ENCODE measurements around the gene PARVB. TPM values are rescaled to one million over a fixed set of nuclear protein-coding genes. Genes with fewer than 3 reads are reported as not detected.

Gene PARVB
- total RNA-seq, 1 experiment from 2014 or later, result 85.3 TPM

GRCh38 chr22:44071781-44072326, 47.8 kb downstream of the PARVB start:
- intact Hi-C loops (cut with micrococcal nuclease), result no loop called here
- no peaks in the 10 kb centered on the region for H3K9me2 ChIP-seq (replicated peaks; ENCODE audit: low read length)
- DNase-seq, result no peak
- H3K4me3 ChIP-seq (ENCODE audit: low read length), result no peak overlapping the region
- H3K4me1 ChIP-seq (ENCODE audit: insufficient read depth, low read length), result no peaks in the 10 kb centered on the region
- no peak overlapping the region for H3K9ac ChIP-seq (ENCODE audit: low read length)
- H3K79me2 ChIP-seq (ENCODE audit: low read length), result no peaks in the 10 kb centered on the region
- H3K36me3 ChIP-seq (ENCODE audit: low read depth, low read length), result no peaks in the 10 kb centered on the region
- no peak overlapping the region for H3K27ac ChIP-seq (ENCODE audit: low read length)
- CTCF ChIA-PET, result no interaction called here
- no TSS peak for BruUV-seq (replicated peaks)
- no peak overlapping the region for H2AFZ ChIP-seq (ENCODE audit: low read length)
- H3K27me3 ChIP-seq (ENCODE audit: low read length), result no peaks in the 10 kb centered on the region
- no peaks in the 10 kb centered on the region for H4K20me1 ChIP-seq (ENCODE audit: low read length)
- H3K9me3 ChIP-seq (ENCODE audit: low read length), result no peaks in the 10 kb centered on the region
- ATAC-seq, result no peak
- no peak overlapping the region for H3K4me2 ChIP-seq (ENCODE audit: low read length)
- TF ChIP-seq EZH2phosphoT487 (IDR thresholded peaks at IDR 0.05; ENCODE audit: borderline replicate concordance, low read length) (no peak), CTCF (conservative IDR thresholded peaks at IDR 0.05; ENCODE audit: low read depth, low read length) (no peak), EZH2 (IDR thresholded peaks at IDR 0.05; ENCODE audit: low read length, unreplicated experiment) (no peak)
- H3F3A ChIP-seq (ENCODE audit: low read length, unreplicated experiment), result no peaks in the 10 kb centered on the region
- POLR2A ChIA-PET (ENCODE audit: unreplicated experiment), result no interaction called here

- DNase-seq (no peak), ATAC-seq (no peak)
- H3K27ac ChIP-seq (ENCODE audit: low read length), result no peak overlapping the region
- no peak overlapping the region for H3K4me2 ChIP-seq (ENCODE audit: low read length)
- no peak for TF ChIP-seq EZH2phosphoT487 (IDR thresholded peaks at IDR 0.05; ENCODE audit: borderline replicate concordance, low read length)
- H3K79me2 ChIP-seq (ENCODE audit: low read length), result no peaks in the 10 kb centered on the region
- H4K20me1 ChIP-seq (ENCODE audit: low read length), result no peaks in the 10 kb centered on the region
- CTCF ChIA-PET, result no interaction called here
- BruUV-seq (replicated peaks), result no TSS peak
- no peaks in the 10 kb centered on the region for H3K27me3 ChIP-seq (ENCODE audit: low read length)
- no peaks in the 10 kb centered on the region for H3K36me3 ChIP-seq (ENCODE audit: low read depth, low read length)
- H3K4me3 ChIP-seq (ENCODE audit: low read length), result no peak overlapping the region
- H3K9me3 ChIP-seq (ENCODE audit: low read length), result no peaks in the 10 kb centered on the region
- POLR2A ChIA-PET (ENCODE audit: unreplicated experiment), result no interaction called here
- H3K9ac ChIP-seq (ENCODE audit: low read length), result no peak overlapping the region
- H3K9me2 ChIP-seq (replicated peaks; ENCODE audit: low read length), result no peaks in the 10 kb centered on the region
- H2AFZ ChIP-seq (ENCODE audit: low read length), result no peak overlapping the region
- no peaks in the 10 kb centered on the region for H3K4me1 ChIP-seq (ENCODE audit: insufficient read depth, low read length)
- intact Hi-C loops (cut with micrococcal nuclease), result no loop called here
- no peaks in the 10 kb centered on the region for H3F3A ChIP-seq (ENCODE audit: low read length, unreplicated experiment)
Measured at GRCh38 chr22:44074337-44074984, 50.4 kb downstream of the PARVB start.

- intact Hi-C loops (cut with micrococcal nuclease), result no loop called here
- Histone ChIP-seq H3K27ac (ENCODE audit: low read length) (no peak overlapping the region), H3K4me2 (ENCODE audit: low read length) (no peak overlapping the region), H3K9me3 (ENCODE audit: low read length) (no peaks in the 10 kb centered on the region), H3K4me3 (ENCODE audit: low read length) (no peak overlapping the region), H3K9ac (ENCODE audit: low read length) (no peak overlapping the region), H3K9me2 (replicated peaks; ENCODE audit: low read length) (no peaks in the 10 kb centered on the region), H3K36me3 (ENCODE audit: low read depth, low read length) (no peaks in the 10 kb centered on the region), H3F3A (ENCODE audit: low read length, unreplicated experiment) (no peaks in the 10 kb centered on the region), H3K79me2 (ENCODE audit: low read length) (no peaks in the 10 kb centered on the region), H2AFZ (ENCODE audit: low read length) (no peak overlapping the region), H3K27me3 (ENCODE audit: low read length) (no peaks in the 10 kb centered on the region), H4K20me1 (ENCODE audit: low read length) (no peaks in the 10 kb centered on the region), H3K4me1 (ENCODE audit: insufficient read depth, low read length) (no peaks in the 10 kb centered on the region)
- POLR2A ChIA-PET (ENCODE audit: unreplicated experiment), result no interaction called here
- BruUV-seq (replicated peaks), result no TSS peak
- CTCF ChIA-PET, result no interaction called here
- TF ChIP-seq CTCF (conservative IDR thresholded peaks at IDR 0.05; ENCODE audit: low read depth, low read length) (no peak), EZH2phosphoT487 (IDR thresholded peaks at IDR 0.05; ENCODE audit: borderline replicate concordance, low read length) (no peak), EZH2 (IDR thresholded peaks at IDR 0.05; ENCODE audit: low read length, unreplicated experiment) (no peak)
- no peak for ATAC-seq
- no peak for DNase-seq
Measured at GRCh38 chr22:44075022-44075421, 50.9 kb downstream of the PARVB start.

Data from PC-3 (cell line).